ENCODE data around the gene ZNF436.

Gene ZNF436

GRCh38 chr1:23369335-23370013, at the start of gene ZNF436:
TSS of gene ZNF436 (minus strand) at chr1:23369836. CDS start at chr1:23368005, 1,831 bp downstream.
- peak; percentile 68 for DNase-seq

- DNase-seq, result no peak
Measured at GRCh38 chr1:23419180-23419579, 49.5 kb upstream of the ZNF436 start.

GRCh38 chr1:23417570-23417969, 47.9 kb upstream of the ZNF436 start:
- DNase-seq, result no peak

- no peak for DNase-seq
Measured at GRCh38 chr1:23416964-23417363, 47.3 kb upstream of the ZNF436 start.

GRCh38 chr1:23408797-23409290, 39.2 kb upstream of the ZNF436 start:
- no peak for DNase-seq

GRCh38 chr1:23407016-23407630, 37.5 kb upstream of the ZNF436 start:
- no peak for DNase-seq

GRCh38 chr1:23405946-23406345, 36.3 kb upstream of the ZNF436 start:
- no peak for DNase-seq

- DNase-seq, result peak; percentile 84
Measured at GRCh38 chr1:23403735-23404486, 34.3 kb upstream of the ZNF436 start.

GRCh38 chr1:23403355-23403734, 33.7 kb upstream of the ZNF436 start:
- no peak for DNase-seq

GRCh38 chr1:23403038-23403336, 33.4 kb upstream of the ZNF436 start:
- peak; percentile 74 for DNase-seq

- no peak for DNase-seq
Measured at GRCh38 chr1:23402286-23403037, 32.8 kb upstream of the ZNF436 start.

GRCh38 chr1:23401313-23401712, 31.7 kb upstream of the ZNF436 start:
- DNase-seq, result no peak

GRCh38 chr1:23400324-23401114, 30.9 kb upstream of the ZNF436 start:
- DNase-seq, result peak; percentile 44

- DNase-seq, result no peak
Measured at GRCh38 chr1:23399229-23399628, 29.6 kb upstream of the ZNF436 start.

GRCh38 chr1:23397908-23398307, 28.3 kb upstream of the ZNF436 start:
- DNase-seq, result no peak

- no peak for DNase-seq
Measured at GRCh38 chr1:23396380-23396779, 26.7 kb upstream of the ZNF436 start.

GRCh38 chr1:23395849-23396248, 26.2 kb upstream of the ZNF436 start:
- DNase-seq, result no peak

GRCh38 chr1:23395154-23395724, 25.6 kb upstream of the ZNF436 start:
- DNase-seq, result no peak

GRCh38 chr1:23394684-23395083, 25.0 kb upstream of the ZNF436 start:
- peak; percentile 62 for DNase-seq

- peak; percentile 97 for DNase-seq
Measured at GRCh38 chr1:23394181-23394580, 24.5 kb upstream of the ZNF436 start.

GRCh38 chr1:23393706-23394105, 24.1 kb upstream of the ZNF436 start:
- DNase-seq, result peak; percentile 88

Data from HCEC 1CT (cell line).